NCI-H2196 treated with DMSO at 0.1 percent for 48 hours (cell line): ENCODE results near the gene HINFP.
"Not testable (repeated sequence)": the region's sequence is repeated elsewhere in the genome, so short reads cannot be mapped to it uniquely, and the experiment has no call there.

Experiments
- DNase-seq: peaks from one replicate; lab custom pipeline; 2025; ENCODE audit not compliant: unreplicated experiment; lab: John Stamatoyannopoulos, UW

HINFP gene

DNA sequence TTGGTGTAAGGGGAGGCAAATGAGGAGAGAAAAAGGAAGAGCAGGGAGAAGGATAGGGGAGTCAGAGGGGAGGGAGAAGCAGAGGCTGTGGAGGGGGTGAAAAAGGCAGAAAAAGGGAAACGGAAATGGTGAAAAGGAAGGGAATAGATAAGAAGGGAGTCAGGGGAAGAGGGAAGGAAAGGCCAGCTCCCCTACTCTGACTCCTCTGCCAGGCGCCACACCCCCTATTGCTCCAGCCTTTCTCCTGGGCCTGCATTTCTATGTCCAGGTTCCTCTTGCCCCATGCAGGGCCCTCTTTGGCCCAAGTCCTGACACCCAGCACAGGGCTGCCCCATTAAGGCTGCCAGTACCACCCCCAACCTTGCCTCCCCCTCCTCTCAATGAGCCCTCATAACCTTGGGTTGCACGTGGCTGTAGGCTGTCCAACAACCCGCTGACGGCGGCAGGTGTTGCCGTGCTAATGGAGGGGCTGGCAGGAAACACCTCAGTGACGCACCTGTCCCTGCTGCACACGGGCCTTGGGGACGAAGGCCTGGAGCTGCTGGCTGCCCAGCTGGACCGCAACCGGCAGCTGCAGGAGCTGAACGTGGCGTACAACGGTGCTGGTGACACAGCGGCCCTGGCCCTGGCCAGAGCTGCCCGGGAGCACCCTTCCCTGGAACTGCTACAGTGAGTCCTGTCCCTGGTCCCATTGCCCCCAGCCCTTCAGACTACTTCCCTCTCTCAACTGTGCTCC, 60.5 kb downstream of the HINFP start:
- no peak for DNase-seq

DNA sequence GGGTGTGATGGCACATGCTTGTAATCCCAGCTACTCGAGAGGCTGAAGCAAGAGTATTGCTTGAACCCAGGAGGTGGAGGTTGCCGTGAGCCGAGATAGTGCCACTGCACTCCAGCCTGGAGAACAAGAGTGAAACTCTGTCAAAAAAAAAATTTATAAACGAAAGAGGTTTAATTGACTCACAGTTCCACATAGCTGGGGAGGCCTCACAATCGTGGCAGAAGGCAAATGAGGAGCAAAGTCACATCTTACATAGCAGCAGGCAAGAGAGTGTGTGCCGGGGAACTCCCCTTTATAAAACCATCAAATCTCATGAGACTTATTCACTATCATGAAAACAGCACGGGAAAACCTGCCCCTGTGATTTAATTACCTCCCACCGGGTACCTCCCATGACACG, 63.0 kb downstream of the HINFP start:
- not testable (repeated sequence) for DNase-seq
